ENCODE results near the gene MDM2. TPM values are rescaled to one million over a fixed set of nuclear protein-coding genes. Genes with fewer than 3 reads are reported as not detected.
A peak's percentile ranks its signal among the peaks of the same experiment; 100 is the strongest.
"Not testable (repeated sequence)": the region's sequence is repeated elsewhere in the genome, so short reads cannot be mapped to it uniquely, and the experiment has no call there.

The MDM2 gene
- total RNA-seq, 1 donor from 2014 or later = 75.9 TPM

DNA sequence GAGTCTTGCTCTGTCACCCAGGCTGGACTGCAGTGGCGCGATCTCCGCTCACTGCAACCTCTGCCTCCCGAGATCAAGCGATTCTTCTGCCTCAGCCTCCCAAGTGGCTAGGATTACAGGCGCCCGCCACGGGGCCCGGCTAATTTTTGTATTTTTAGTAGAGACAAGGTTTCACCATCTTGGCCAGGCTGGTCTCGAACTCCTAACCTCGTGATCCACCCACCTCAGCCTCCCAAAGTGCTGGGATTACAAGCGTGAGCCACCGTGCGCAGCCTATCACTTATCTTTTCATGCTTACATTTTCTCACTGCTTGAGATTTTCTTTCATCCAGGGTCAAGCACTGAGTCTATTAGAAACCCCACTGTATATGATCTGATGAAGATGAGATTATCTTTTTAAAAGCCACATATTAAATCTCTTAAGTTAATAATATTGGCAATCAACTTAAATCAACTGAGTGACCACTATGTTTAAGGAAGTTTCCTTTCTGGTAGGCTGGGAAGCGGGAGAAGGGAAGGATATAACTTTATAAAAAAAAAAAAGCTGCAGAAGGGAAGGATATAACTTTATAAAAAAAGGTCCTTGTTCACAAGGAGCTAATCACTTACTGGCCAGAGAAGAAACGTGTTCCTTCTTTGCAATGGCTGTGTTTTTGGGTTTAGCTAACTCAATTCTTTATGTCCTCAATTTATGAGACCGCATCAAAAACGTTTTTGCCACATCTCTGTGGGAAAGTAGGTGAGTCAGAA, 1.3 kb upstream of the MDM2 start:
- Histone ChIP-seq H3K27ac (peak overlapping the region; percentile 100), H3K4me1 (peaks cover 39% of the 10 kb centered on the region), H3K9me3 (no peaks in the 10 kb centered on the region), H3K27me3 (no peaks in the 10 kb centered on the region), H3K36me3 (peaks cover 0 to 17% of the 10 kb centered on the region in 2 donors), H3K4me3 (peak overlapping the region in 1 of 2 donors; percentile 98)
- no peak for TF ChIP-seq POLR2AphosphoS5 (IDR thresholded peaks at IDR 0.05; ENCODE audit: insufficient read depth in 1 of 2, low read depth in 1 of 2)
- no peak for TF ChIP-seq POLR2A (IDR thresholded peaks at IDR 0.05)
- TF ChIP-seq, protein P1, sequence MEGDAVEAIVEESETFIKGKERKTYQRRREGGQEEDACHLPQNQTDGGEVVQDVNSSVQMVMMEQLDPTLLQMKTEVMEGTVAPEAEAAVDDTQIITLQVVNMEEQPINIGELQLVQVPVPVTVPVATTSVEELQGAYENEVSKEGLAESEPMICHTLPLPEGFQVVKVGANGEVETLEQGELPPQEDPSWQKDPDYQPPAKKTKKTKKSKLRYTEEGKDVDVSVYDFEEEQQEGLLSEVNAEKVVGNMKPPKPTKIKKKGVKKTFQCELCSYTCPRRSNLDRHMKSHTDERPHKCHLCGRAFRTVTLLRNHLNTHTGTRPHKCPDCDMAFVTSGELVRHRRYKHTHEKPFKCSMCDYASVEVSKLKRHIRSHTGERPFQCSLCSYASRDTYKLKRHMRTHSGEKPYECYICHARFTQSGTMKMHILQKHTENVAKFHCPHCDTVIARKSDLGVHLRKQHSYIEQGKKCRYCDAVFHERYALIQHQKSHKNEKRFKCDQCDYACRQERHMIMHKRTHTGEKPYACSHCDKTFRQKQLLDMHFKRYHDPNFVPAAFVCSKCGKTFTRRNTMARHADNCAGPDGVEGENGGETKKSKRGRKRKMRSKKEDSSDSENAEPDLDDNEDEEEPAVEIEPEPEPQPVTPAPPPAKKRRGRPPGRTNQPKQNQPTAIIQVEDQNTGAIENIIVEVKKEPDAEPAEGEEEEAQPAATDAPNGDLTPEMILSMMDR (IDR thresholded peaks at IDR 0.05) = no peak
- DNase-seq (ENCODE audit: extremely low spot score in 2 of 2) = no peak
- intact Hi-C loops (cut with DNase I) = no loop called here

DNA sequence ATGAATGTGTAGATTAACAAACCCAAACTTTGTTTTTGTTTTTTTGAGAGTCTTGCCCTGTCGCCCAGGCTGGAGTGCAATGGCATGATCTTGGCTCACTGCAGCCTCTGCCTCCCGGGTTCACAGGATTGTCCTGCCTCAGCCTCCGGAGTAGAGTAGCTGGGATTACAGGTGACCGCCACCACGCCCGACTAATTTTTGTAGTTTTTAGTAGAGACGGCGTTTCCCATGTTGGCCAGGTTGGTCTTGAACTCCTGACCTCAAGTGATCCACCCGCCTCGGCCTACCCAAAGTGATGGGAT, 752 bp upstream of the MDM2 start:
- DNase-seq (ENCODE audit: extremely low spot score in 2 of 2); intact Hi-C loops (cut with DNase I); H3K9me3 ChIP-seq; H3K27me3 ChIP-seq: not testable (repeated sequence)
- peaks cover 38% of the 10 kb centered on the region for H3K4me1 ChIP-seq
- peak overlapping the region; percentile 100 for H3K27ac ChIP-seq
- peak overlapping the region; percentile 65 to 98 for H3K4me3 ChIP-seq
- peaks cover 0 to 17% of the 10 kb centered on the region in 2 donors for H3K36me3 ChIP-seq

DNA sequence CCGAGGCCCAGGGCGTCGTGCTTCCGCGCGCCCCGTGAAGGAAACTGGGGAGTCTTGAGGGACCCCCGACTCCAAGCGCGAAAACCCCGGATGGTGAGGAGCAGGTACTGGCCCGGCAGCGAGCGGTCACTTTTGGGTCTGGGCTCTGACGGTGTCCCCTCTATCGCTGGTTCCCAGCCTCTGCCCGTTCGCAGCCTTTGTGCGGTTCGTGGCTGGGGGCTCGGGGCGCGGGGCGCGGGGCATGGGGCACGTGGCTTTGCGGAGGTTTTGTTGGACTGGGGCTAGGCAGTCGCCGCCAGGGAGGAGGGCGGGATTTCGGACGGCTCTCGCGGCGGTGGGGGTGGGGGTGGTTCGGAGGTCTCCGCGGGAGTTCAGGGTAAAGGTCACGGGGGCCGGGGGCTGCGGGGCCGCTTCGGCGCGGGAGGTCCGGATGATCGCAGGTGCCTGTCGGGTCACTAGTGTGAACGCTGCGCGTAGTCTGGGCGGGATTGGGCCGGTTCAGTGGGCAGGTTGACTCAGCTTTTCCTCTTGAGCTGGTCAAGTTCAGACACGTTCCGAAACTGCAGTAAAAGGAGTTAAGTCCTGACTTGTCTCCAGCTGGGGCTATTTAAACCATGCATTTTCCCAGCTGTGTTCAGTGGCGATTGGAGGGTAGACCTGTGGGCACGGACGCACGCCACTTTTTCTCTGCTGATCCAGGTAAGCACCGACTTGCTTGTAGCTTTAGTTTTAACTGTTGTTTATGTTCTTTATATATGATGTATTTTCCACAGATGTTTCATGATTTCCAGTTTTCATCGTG, 612 bp downstream of the MDM2 start:
- Histone ChIP-seq H3K36me3 (peaks cover 0 to 22% of the 10 kb centered on the region in 2 donors), H3K4me1 (peaks cover 49% of the 10 kb centered on the region), H3K27me3 (no peaks in the 10 kb centered on the region), H3K27ac (peak overlapping the region; percentile 100), H3K4me3 (peak overlapping the region; percentile 65 to 98), H3K9me3 (no peaks in the 10 kb centered on the region)
- DNase-seq (ENCODE audit: extremely low spot score in 2 of 2) = peak in 1 of 2 donors; percentile 97
- intact Hi-C loops (cut with DNase I) = no loop called here
- TF ChIP-seq, protein P1 (IDR thresholded peaks at IDR 0.05) = peak in 1 of 3 experiments; percentile 42
- TF ChIP-seq POLR2AphosphoS5 (IDR thresholded peaks at IDR 0.05; ENCODE audit: insufficient read depth in 1 of 2, low read depth in 1 of 2) (peak; percentile 56 to 78), POLR2A (IDR thresholded peaks at IDR 0.05) (peak in 1 of 2 donors; percentile 44)

DNA sequence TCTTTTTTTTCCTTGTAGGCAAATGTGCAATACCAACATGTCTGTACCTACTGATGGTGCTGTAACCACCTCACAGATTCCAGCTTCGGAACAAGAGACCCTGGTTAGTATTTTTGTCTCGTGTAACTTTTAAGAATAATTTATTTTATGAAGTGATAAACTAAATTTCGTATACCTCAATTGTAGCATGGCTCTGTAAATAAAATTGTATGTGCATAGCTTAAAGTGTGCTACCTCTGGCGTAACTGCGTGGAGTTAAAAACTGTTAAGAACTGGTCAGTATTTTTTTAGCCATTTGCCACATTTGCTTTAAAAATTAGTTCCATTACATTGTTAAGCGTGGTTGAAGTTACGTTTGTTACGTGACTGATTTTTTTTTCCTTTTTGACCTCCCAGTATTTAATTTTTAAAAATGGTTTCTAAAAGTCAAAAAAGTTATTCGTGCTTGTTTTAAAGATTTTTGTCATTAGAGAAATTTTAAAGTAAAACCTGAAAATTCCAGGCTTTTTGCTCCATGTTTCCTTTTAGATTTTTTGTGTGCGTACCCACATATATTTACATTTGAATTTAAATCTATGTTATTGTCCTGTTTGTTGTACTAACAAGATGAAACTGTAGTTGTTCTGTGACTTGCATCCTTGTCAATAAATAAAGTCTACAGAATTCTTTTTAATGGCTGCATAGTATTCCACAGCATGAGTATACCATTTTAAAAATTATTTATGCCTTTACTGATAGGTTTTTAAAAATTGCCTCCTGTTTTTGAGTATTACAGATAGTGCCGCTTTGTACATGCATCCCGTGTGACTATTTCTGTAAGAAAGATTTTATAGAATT, 1.4 kb downstream of the MDM2 start:
- Histone ChIP-seq H3K27ac (peak overlapping the region; percentile 100), H3K4me3 (peak overlapping the region; percentile 65 to 98), H3K36me3 (peaks cover 0 to 30% of the 10 kb centered on the region in 2 donors), H3K4me1 (peaks cover 51% of the 10 kb centered on the region), H3K9me3 (no peaks in the 10 kb centered on the region), H3K27me3 (no peaks in the 10 kb centered on the region)
- intact Hi-C loops (cut with DNase I) = no loop called here
- DNase-seq (ENCODE audit: extremely low spot score in 2 of 2) = no peak
- TF ChIP-seq POLR2AphosphoS5 (IDR thresholded peaks at IDR 0.05; ENCODE audit: insufficient read depth in 1 of 2, low read depth in 1 of 2) (no peak), POLR2A (IDR thresholded peaks at IDR 0.05) (no peak)
- TF ChIP-seq, protein P1 (IDR thresholded peaks at IDR 0.05) = no peak

DNA sequence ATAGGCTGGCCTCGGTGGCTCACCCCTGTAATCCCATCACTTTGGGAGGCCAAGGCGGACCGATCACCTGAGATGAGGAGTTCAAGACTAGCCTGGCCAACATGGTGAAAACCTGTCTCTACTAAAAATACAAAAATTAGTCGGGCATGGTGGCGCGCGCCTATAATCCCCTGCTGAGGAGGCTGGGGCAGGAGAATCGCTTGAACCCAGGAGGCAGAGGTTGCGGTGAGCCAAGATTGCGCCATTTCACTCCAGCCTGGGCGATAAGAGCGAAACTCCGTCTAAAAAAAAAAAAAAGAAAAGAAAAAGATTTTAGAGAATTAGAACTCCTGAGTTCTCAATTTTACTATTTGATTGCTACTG, 2.0 kb downstream of the MDM2 start:
- H3K27ac ChIP-seq; H3K9me3 ChIP-seq; intact Hi-C loops (cut with DNase I); H3K27me3 ChIP-seq; H3K4me3 ChIP-seq; DNase-seq (ENCODE audit: extremely low spot score in 2 of 2): not testable (repeated sequence)
- Histone ChIP-seq H3K4me1 (peaks cover 56% of the 10 kb centered on the region), H3K36me3 (peaks cover 0 to 36% of the 10 kb centered on the region in 2 donors)

DNA sequence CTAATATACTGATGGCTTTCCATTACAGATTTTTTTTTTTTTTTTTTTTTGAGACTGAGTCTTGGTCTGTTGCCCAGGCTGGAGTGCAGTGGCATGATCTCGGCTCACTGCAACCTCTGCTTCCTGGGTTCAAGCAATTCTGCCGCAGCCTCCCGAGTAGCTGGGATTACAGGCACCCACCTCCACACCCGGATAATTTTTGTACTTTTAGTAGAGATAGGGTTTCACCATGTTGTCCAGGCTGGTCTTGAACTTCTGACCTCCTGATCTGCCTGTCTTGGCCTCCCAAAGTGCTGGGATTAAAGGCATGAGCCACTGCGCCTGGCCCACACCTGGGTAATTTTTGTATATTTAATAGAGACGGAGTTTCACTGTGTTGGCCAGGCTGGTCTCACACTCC, 3.6 kb downstream of the MDM2 start:
- peaks cover 71% of the 10 kb centered on the region for H3K4me1 ChIP-seq
- H3K4me3 ChIP-seq; H3K9me3 ChIP-seq; H3K27ac ChIP-seq; H3K27me3 ChIP-seq; DNase-seq (ENCODE audit: extremely low spot score in 2 of 2); intact Hi-C loops (cut with DNase I): not testable (repeated sequence)
- peaks cover 0 to 50% of the 10 kb centered on the region in 2 donors for H3K36me3 ChIP-seq

All from vagina (tissue), 2 donors.